CD4-positive, alpha-beta memory T cell (primary cell): Measurements from ENCODE around the gene SLC6A5. TPM values are rescaled to one million over a fixed set of nuclear protein-coding genes. Genes with fewer than 3 reads are reported as not detected.

Experiments
- CTCF ChIA-PET: fragments of 350-600 bp; sonication (Branson Sonifier 250); formaldehyde crosslinking; loops from one replicate; lab custom pipeline; 2021; ENCODE audit warnings: inconsistent platforms; ENCODE audit not compliant: partially characterized antibody; lab: Charles Lee
- POLR2A ChIA-PET: fragments of 350-600 bp; sonication (Branson Sonifier 250); formaldehyde crosslinking; loops from one replicate; lab custom pipeline; 2021; ENCODE audit not compliant: partially characterized antibody; lab: Charles Lee
- DNase-seq, 5 donors: peaks; one replicate each; pipeline versions ENCODE4 v3.0.0 to v3.0.0-alpha.2; 2020 to 2022; ENCODE audit warnings: mixed read lengths in 1 of 5
- H3K27ac ChIP-seq: one replicate; pipeline ENCODE4 v1.7.0; 2013; ENCODE audit warnings: low read depth, low read length
- H3K27me3 ChIP-seq: 2 replicates; pipeline ENCODE4 v1.7.0; 2013; ENCODE audit warnings: mild to moderate bottlenecking, low read length, moderate library complexity; ENCODE audit not compliant: insufficient read depth
- H3K36me3 ChIP-seq: 2 replicates; pipeline ENCODE4 v1.7.0; 2013; ENCODE audit warnings: mild to moderate bottlenecking, low read length, moderate library complexity; ENCODE audit not compliant: insufficient read depth
- H3K4me1 ChIP-seq: 2 replicates; pipeline ENCODE4 v1.7.0; 2013; ENCODE audit warnings: mild to moderate bottlenecking, low read length, moderate library complexity; ENCODE audit not compliant: insufficient read depth
- H3K4me3 ChIP-seq, 2 donors: one replicate each; pipeline ENCODE4 v1.7.0; 2013; ENCODE audit warnings: low read length in 2 of 2, mild to moderate bottlenecking in 1 of 2
- H3K9me3 ChIP-seq, 2 donors: one replicate each; pipeline ENCODE4 v1.7.0; 2013; ENCODE audit warnings: low read length in 2 of 2, control low read depth in 1 of 2; ENCODE audit not compliant: control insufficient read depth in 1 of 2
- H3K27ac Mint-ChIP-seq, 7 donors: one replicate each; pipeline ENCODE4 v1.8.0; 2020 to 2021; ENCODE audit warnings: mixed read lengths in 7 of 7, mild to moderate bottlenecking in 6 of 7, inconsistent platforms in 3 of 7, moderate library complexity in 3 of 7
- H3K27me3 Mint-ChIP-seq, 2 donors: one replicate each; pipeline ENCODE4 v1.8.0; 2020 to 2021; ENCODE audit warnings: mixed read lengths in 2 of 2
- H3K36me3 Mint-ChIP-seq, 2 donors: one replicate each; pipeline ENCODE4 v1.8.0; 2020 to 2021; ENCODE audit warnings: mixed read lengths in 2 of 2, inconsistent platforms in 1 of 2, mild to moderate bottlenecking in 1 of 2
- H3K4me1 Mint-ChIP-seq, 4 donors: one replicate each; pipeline ENCODE4 v1.8.0; 2020 to 2021; ENCODE audit warnings: mixed read lengths in 4 of 4, mild to moderate bottlenecking in 1 of 4
- H3K4me3 Mint-ChIP-seq, 8 donors: one replicate each; pipeline ENCODE4 v1.8.0; 2020 to 2021; ENCODE audit warnings: mixed read lengths in 8 of 8, mild to moderate bottlenecking in 7 of 8, moderate library complexity in 6 of 8, inconsistent platforms in 3 of 8
- H3K9me3 Mint-ChIP-seq, 8 donors: one replicate each; pipeline ENCODE4 v1.8.0; 2020 to 2021; ENCODE audit warnings: mixed read lengths in 8 of 8, mild to moderate bottlenecking in 5 of 8, inconsistent platforms in 3 of 8, moderate library complexity in 1 of 8
- intact Hi-C: fragments of 100-400 bp; cut with micrococcal nuclease; formaldehyde crosslinking; loops from one replicate; pipeline ENCODE4 v1.15.1; 2023
- polyA plus RNA-seq, 2 donors: library from polyadenylated mRNA; unstranded; fragments of 300-500 nt; fragmentation: Illumina TruSeq; gene quantifications; one replicate each; pipeline ENCODE4 v1.2.3, GENCODE V29; 2021
- total RNA-seq, 2 experiments: library from RNA; stranded (reverse); gene quantifications; one replicate each; pipeline ENCODE4 v1.2.3, GENCODE V29; 2021

SLC6A5 gene
- total and polyA plus RNA-seq, 4 experiments from 2014 or later, result not detected

GRCh38 chr11:20589796-20590195 lies 9.6 kb upstream of the SLC6A5 start:
- ChIA-PET CTCF (no interaction called here), POLR2A (no interaction called here)
- H3K27me3 Mint-ChIP-seq, result peaks cover 23 to 26% of the 10 kb centered on the region in 2 donors

DNA sequence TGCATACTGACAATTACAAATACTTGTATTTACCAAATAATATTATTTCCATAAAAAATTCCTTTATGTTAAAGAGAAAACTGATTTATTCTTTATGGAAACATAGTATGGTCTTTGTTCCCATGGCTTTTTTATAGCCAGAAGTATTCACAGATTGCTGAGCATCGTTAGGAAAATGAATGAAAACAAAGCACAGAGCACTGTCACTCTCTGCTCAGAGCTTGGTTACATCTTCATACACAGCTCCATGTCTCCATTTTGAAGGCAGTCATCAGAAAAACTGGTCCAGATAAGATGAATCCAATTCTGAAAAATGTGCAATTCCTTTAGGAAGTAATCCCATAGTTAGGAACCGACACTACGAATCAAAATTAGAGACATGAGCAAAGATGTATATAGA lies 9.0 kb upstream of the SLC6A5 start:
- Histone ChIP-seq H3K27me3 (peaks cover 4% of the 10 kb centered on the region), H3K4me3 (no peak overlapping the region), H3K4me1 (no peaks in the 10 kb centered on the region), H3K9me3 (no peaks in the 10 kb centered on the region), H3K27ac (no peak overlapping the region), H3K36me3 (no peaks in the 10 kb centered on the region)
- Mint-ChIP-seq H3K4me1 (no peaks in the 10 kb centered on the region), H3K27ac (no peak overlapping the region), H3K27me3 (peaks cover 27 to 30% of the 10 kb centered on the region in 2 donors), H3K9me3 (peaks cover 0 to 2% (median 0%) of the 10 kb centered on the region in 8 donors), H3K36me3 (no peaks in the 10 kb centered on the region), H3K4me3 (no peak overlapping the region)
- ChIA-PET CTCF (no interaction called here), POLR2A (no interaction called here)
- DNase-seq, result no peak
- intact Hi-C loops, result no loop called here

More at GRCh38 chr11:20589796-20590195, 9.6 kb upstream of the SLC6A5 start:
- Histone ChIP-seq H3K27ac (no peak overlapping the region), H3K27me3 (peaks cover 3% of the 10 kb centered on the region), H3K4me3 (no peak overlapping the region), H3K4me1 (no peaks in the 10 kb centered on the region), H3K36me3 (no peaks in the 10 kb centered on the region), H3K9me3 (no peaks in the 10 kb centered on the region)
- H3K36me3 Mint-ChIP-seq, result no peaks in the 10 kb centered on the region
- DNase-seq, result no peak
- intact Hi-C loops, result no loop called here
- H3K4me1 Mint-ChIP-seq, result no peaks in the 10 kb centered on the region
- no peak overlapping the region for H3K27ac Mint-ChIP-seq
- no peak overlapping the region for H3K4me3 Mint-ChIP-seq
- peaks cover 0 to 2% (median 0%) of the 10 kb centered on the region in 8 donors for H3K9me3 Mint-ChIP-seq

DNA sequence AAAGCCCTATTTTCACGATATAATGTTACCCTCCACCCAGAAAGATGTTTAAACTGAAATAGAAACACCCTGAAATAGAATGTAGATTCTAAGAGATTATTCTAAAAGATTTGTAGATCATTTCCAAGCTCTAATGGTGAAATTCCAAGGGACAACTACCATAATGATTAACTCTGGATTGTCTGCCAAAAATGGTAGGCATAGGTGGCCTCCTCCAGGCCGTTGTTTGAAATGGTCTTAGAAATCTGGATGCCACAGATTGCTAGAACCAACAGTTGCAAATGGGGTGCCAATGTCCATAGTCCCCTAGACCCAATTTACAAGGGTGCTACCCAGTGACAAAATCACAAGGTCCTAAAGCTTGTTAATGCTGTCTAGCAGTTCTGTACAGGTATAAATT lies 6.7 kb upstream of the SLC6A5 start:
- no peaks in the 10 kb centered on the region for H3K9me3 ChIP-seq
- peaks cover 15% of the 10 kb centered on the region for H3K27me3 ChIP-seq
- Mint-ChIP-seq H3K27me3 (peaks cover 42 to 48% of the 10 kb centered on the region in 2 donors), H3K4me1 (peaks cover 0 to 4% (median 0%) of the 10 kb centered on the region in 4 donors), H3K36me3 (no peaks in the 10 kb centered on the region), H3K4me3 (no peak overlapping the region), H3K9me3 (peaks cover 0 to 2% (median 0%) of the 10 kb centered on the region in 8 donors), H3K27ac (no peak overlapping the region)
- no peak overlapping the region for H3K4me3 ChIP-seq
- no peaks in the 10 kb centered on the region for H3K4me1 ChIP-seq
- intact Hi-C loops, result no loop called here
- POLR2A ChIA-PET, result no interaction called here
- DNase-seq, result no peak
- no peaks in the 10 kb centered on the region for H3K36me3 ChIP-seq
- CTCF ChIA-PET, result no interaction called here
- no peak overlapping the region for H3K27ac ChIP-seq

GRCh38 chr11:20594274-20595061 lies 4.9 kb upstream of the SLC6A5 start:
- Histone ChIP-seq H3K4me3 (no peak overlapping the region), H3K4me1 (no peaks in the 10 kb centered on the region), H3K36me3 (no peaks in the 10 kb centered on the region), H3K9me3 (no peaks in the 10 kb centered on the region), H3K27me3 (peaks cover 30% of the 10 kb centered on the region), H3K27ac (no peak overlapping the region)
- no peak overlapping the region for H3K27ac Mint-ChIP-seq
- H3K27me3 Mint-ChIP-seq, result peaks cover 50 to 51% of the 10 kb centered on the region in 2 donors
- no peaks in the 10 kb centered on the region for H3K36me3 Mint-ChIP-seq
- peaks cover 0 to 7% (median 4%) of the 10 kb centered on the region in 8 donors for H3K9me3 Mint-ChIP-seq
- DNase-seq, result no peak
- intact Hi-C loops, result no loop called here
- ChIA-PET CTCF (interaction anchor here (0.6 kb wide), 1 partner anchor 568 kb away, joined by 3 read pairs; no protein-coding TSS in a partner anchor), POLR2A (interaction anchor here (0.6 kb wide), 1 partner anchor 9 kb away, joined by 4 read pairs; no protein-coding TSS in a partner anchor)
- H3K4me1 Mint-ChIP-seq, result peaks cover 0 to 4% (median 2%) of the 10 kb centered on the region in 4 donors
- H3K4me3 Mint-ChIP-seq, result no peak overlapping the region

GRCh38 chr11:20595101-20595500 lies 4.3 kb upstream of the SLC6A5 start:
- Mint-ChIP-seq H3K27ac (no peak overlapping the region), H3K9me3 (peaks cover 0 to 8% (median 6%) of the 10 kb centered on the region in 8 donors), H3K27me3 (peaks cover 53 to 56% of the 10 kb centered on the region in 2 donors), H3K4me3 (no peak overlapping the region), H3K4me1 (peaks cover 0 to 4% (median 2%) of the 10 kb centered on the region in 4 donors), H3K36me3 (peaks cover 0 to 2% of the 10 kb centered on the region in 2 donors)
- no peak for DNase-seq
- intact Hi-C loops, result no loop called here
- H3K4me3 ChIP-seq, result no peak overlapping the region
- H3K27me3 ChIP-seq, result peaks cover 35% of the 10 kb centered on the region
- ChIA-PET CTCF (interaction anchor here (0.6 kb wide), 1 partner anchor 567 kb away, joined by 3 read pairs; no protein-coding TSS in a partner anchor), POLR2A (no interaction called here)
- H3K36me3 ChIP-seq, result no peaks in the 10 kb centered on the region
- H3K4me1 ChIP-seq, result no peaks in the 10 kb centered on the region
- H3K9me3 ChIP-seq, result no peaks in the 10 kb centered on the region
- no peak overlapping the region for H3K27ac ChIP-seq

DNA sequence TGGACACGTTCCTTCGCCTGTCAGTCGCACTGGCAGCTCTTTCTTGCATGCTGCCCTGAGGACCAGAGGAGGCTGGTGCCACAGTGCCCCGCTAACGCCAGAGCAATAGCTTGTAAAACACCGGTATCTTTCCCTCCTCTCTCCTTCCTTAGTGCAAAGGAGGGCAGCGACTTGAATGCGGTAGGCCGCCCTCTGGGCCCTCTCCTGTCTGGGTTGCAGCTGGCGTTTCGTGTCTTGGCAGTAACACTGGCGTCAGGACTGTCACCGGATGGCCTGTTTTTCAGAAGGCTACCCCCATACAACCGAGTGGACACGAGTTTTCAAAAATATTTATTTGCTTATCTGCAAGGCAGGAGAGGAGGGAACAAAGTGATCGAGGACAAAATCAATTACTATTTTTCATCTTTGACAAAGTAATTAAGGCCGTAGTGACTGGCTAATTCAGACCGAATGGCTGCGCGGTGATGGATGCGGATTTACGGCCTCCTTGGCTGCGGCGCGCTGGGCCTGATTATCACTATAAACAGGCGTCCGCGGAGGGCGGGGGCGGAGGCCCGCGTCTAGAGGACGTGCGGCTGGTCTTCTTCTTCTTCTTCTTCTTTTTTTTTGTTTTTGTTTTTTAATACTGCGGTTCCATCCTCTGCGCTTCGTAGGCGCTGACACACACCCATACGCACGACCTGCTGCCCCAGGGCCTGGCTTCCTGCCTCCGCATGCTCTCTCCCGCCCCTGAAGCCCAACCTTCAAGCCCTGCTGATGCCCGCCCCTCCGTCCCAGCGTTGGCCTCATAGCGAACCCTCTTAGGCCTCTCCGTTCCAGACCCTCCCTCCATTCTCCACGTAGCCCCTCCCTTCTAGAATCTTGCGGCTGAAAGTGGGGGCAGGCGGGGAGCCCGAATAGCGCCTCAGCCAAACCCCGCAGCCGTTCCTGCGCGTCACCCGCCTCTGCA lies 2.9 kb upstream of the SLC6A5 start:
- H3K27ac Mint-ChIP-seq, result peak overlapping the region in 1 of 7 donors; percentile 75
- POLR2A ChIA-PET, result no interaction called here
- peaks cover 42% of the 10 kb centered on the region for H3K27me3 ChIP-seq

More for the DNA sequence above, 2.9 kb upstream of the SLC6A5 start:
- intact Hi-C loops, result no loop called here
- Histone ChIP-seq H3K4me1 (no peaks in the 10 kb centered on the region), H3K9me3 (no peaks in the 10 kb centered on the region), H3K36me3 (no peaks in the 10 kb centered on the region), H3K4me3 (no peak overlapping the region), H3K27ac (no peak overlapping the region)
- Mint-ChIP-seq H3K4me3 (peak overlapping the region in 2 of 8 donors; percentile 14 to 25), H3K9me3 (peaks cover 0 to 13% (median 7%) of the 10 kb centered on the region in 8 donors), H3K27me3 (peaks cover 62 to 64% of the 10 kb centered on the region in 2 donors), H3K4me1 (peaks cover 0 to 4% (median 2%) of the 10 kb centered on the region in 4 donors), H3K36me3 (peaks cover 0 to 4% of the 10 kb centered on the region in 2 donors)
- CTCF ChIA-PET, result no interaction called here
- no peak for DNase-seq
